Nephron (organoid): Measurements from ENCODE around the gene LRBA.

Experiments used
- H3K27ac Mint-ChIP-seq, 3 experiments: 2 replicates each; pipeline ENCODE4 v1.8.0; 2020; ENCODE audit warnings: mixed read lengths in 3 of 3, mild to moderate bottlenecking in 2 of 3, moderate library complexity in 1 of 3
- H3K27me3 Mint-ChIP-seq: 2 replicates; pipeline ENCODE4 v1.8.0; 2021; ENCODE audit warnings: low read depth, mild to moderate bottlenecking, moderate library complexity, mixed read lengths
- H3K36me3 Mint-ChIP-seq: 2 replicates; pipeline ENCODE4 v1.8.0; 2020; ENCODE audit warnings: low read depth, mixed read lengths
- H3K4me1 Mint-ChIP-seq: 2 replicates; pipeline ENCODE4 v1.8.0; 2020; ENCODE audit warnings: mixed read lengths
- H3K4me3 Mint-ChIP-seq, 3 experiments: 2 replicates each; pipeline ENCODE4 v1.8.0; 2020; ENCODE audit warnings: mild to moderate bottlenecking in 3 of 3, mixed read lengths in 3 of 3, moderate library complexity in 2 of 3
- H3K9me3 Mint-ChIP-seq: 2 replicates; pipeline ENCODE4 v1.8.0; 2020; ENCODE audit warnings: mixed read lengths
- CTCF ChIP-seq, 3 experiments: fragments of 200-600 bp; sonication (generic); IDR thresholded peaks; one replicate each; pipeline ENCODE4 v1.5.0; 2021; ENCODE audit warnings: antibody characterized with exemption in 3 of 3; ENCODE audit not compliant: unreplicated experiment in 3 of 3

The LRBA gene

GRCh38 chr4:150739591-150739990 lies 275.5 kb downstream of the LRBA start:
- peaks cover 9% of the 10 kb centered on the region for H3K36me3 Mint-ChIP-seq
- H3K4me3 Mint-ChIP-seq = no peak overlapping the region
- no peak for TF ChIP-seq CTCF (IDR thresholded peaks at IDR 0.05; ENCODE audit: unreplicated experiment in 3 of 3)
- H3K27me3 Mint-ChIP-seq = no peaks in the 10 kb centered on the region
- H3K9me3 Mint-ChIP-seq = peaks cover 6% of the 10 kb centered on the region
- no peak overlapping the region for H3K27ac Mint-ChIP-seq
- H3K4me1 Mint-ChIP-seq = no peaks in the 10 kb centered on the region

GRCh38 chr4:150725957-150726523 lies 289.0 kb downstream of the LRBA start:
- Mint-ChIP-seq H3K4me1 (no peaks in the 10 kb centered on the region), H3K36me3 (peaks cover 63% of the 10 kb centered on the region), H3K27ac (no peak overlapping the region), H3K9me3 (peaks cover 35% of the 10 kb centered on the region), H3K27me3 (no peaks in the 10 kb centered on the region), H3K4me3 (no peak overlapping the region)
- TF ChIP-seq CTCF (IDR thresholded peaks at IDR 0.05; ENCODE audit: unreplicated experiment in 3 of 3) = no peak

GRCh38 chr4:150723727-150724411 lies 291.2 kb downstream of the LRBA start:
- Mint-ChIP-seq H3K27me3 (no peaks in the 10 kb centered on the region), H3K36me3 (peaks cover 46% of the 10 kb centered on the region)

GRCh38 chr4:150722908-150723362 lies 292.1 kb downstream of the LRBA start:
- no peak overlapping the region for H3K4me3 Mint-ChIP-seq
- peaks cover 24% of the 10 kb centered on the region for H3K9me3 Mint-ChIP-seq
- no peaks in the 10 kb centered on the region for H3K27me3 Mint-ChIP-seq
- no peak for TF ChIP-seq CTCF (IDR thresholded peaks at IDR 0.05; ENCODE audit: unreplicated experiment in 3 of 3)
- H3K36me3 Mint-ChIP-seq = peaks cover 39% of the 10 kb centered on the region
- no peak overlapping the region for H3K27ac Mint-ChIP-seq
- H3K4me1 Mint-ChIP-seq = no peaks in the 10 kb centered on the region

More at GRCh38 chr4:150723727-150724411, 291.2 kb downstream of the LRBA start:
- Mint-ChIP-seq H3K4me3 (no peak overlapping the region), H3K27ac (no peak overlapping the region), H3K9me3 (peaks cover 30% of the 10 kb centered on the region), H3K4me1 (no peaks in the 10 kb centered on the region)
- TF ChIP-seq CTCF (IDR thresholded peaks at IDR 0.05; ENCODE audit: unreplicated experiment in 3 of 3) = no peak

GRCh38 chr4:150720973-150721518 lies 294.0 kb downstream of the LRBA start:
- TF ChIP-seq CTCF (IDR thresholded peaks at IDR 0.05; ENCODE audit: unreplicated experiment in 3 of 3) = no peak
- Mint-ChIP-seq H3K4me3 (no peak overlapping the region), H3K27me3 (no peaks in the 10 kb centered on the region), H3K36me3 (peaks cover 21% of the 10 kb centered on the region), H3K9me3 (peaks cover 13% of the 10 kb centered on the region), H3K27ac (no peak overlapping the region), H3K4me1 (no peaks in the 10 kb centered on the region)
